H1 (cell line): ENCODE data around the gene ST3GAL3.

Experiments used
- CEBPB ChIP-seq: IDR thresholded peaks from 2 replicates; pipeline ENCODE4 v1.6.1; 2012; ENCODE audit warnings: low read depth, low read length
- CHD7 ChIP-seq: fragments of 300-600 bp; sonication (generic); IDR thresholded peaks from 2 replicates; pipeline ENCODE4 v1.7.1; 2012; ENCODE audit warnings: low read length, moderate library complexity, mild to moderate bottlenecking, inconsistent platforms; ENCODE audit not compliant: insufficient replicate concordance
- EP300 ChIP-seq, 2 experiments: IDR thresholded peaks; 1 replicate in 1 of 2; 2 replicates in 1 of 2; pipeline ENCODE4 v1.6.1; 2011 to 2012; ENCODE audit warnings: low read depth in 2 of 2, low read length in 2 of 2, mild to moderate bottlenecking in 2 of 2, borderline replicate concordance in 1 of 2, inconsistent platforms in 1 of 2, moderate library complexity in 1 of 2
- EZH2 ChIP-seq: fragments of 200-600 bp; sonication (generic); IDR thresholded peaks from 2 replicates; pipeline ENCODE4 v1.7.1; 2012; ENCODE audit warnings: low read depth, mild to moderate bottlenecking, moderate library complexity, low read length, inconsistent platforms; ENCODE audit not compliant: severe bottlenecking
- FOSL1 ChIP-seq: IDR thresholded peaks from 2 replicates; pipeline ENCODE4 v1.6.1; 2011; ENCODE audit warnings: mild to moderate bottlenecking, low read depth, low read length, moderate library complexity; ENCODE audit not compliant: insufficient read depth
- KDM1A ChIP-seq: fragments of 200-600, 300-600 bp; sonication (generic); IDR thresholded peaks from 2 replicates; pipeline ENCODE4 v1.7.1; 2016; ENCODE audit warnings: mild to moderate bottlenecking, low read length, borderline replicate concordance
- MAFK ChIP-seq: IDR thresholded peaks from 2 replicates; pipeline ENCODE4 v1.6.1; 2012; ENCODE audit warnings: low read depth, mild to moderate bottlenecking, improper control_type of control experiment, low read length
- MAX ChIP-seq: IDR thresholded peaks from 2 replicates; pipeline ENCODE4 v1.6.1; 2012; ENCODE audit warnings: inconsistent platforms
- POLR2AphosphoS5 ChIP-seq: IDR thresholded peaks from 2 replicates; pipeline ENCODE4 v1.6.1; 2011; ENCODE audit warnings: low read depth, low read length
- TEAD4 ChIP-seq: IDR thresholded peaks from 2 replicates; pipeline ENCODE4 v1.6.1; 2012; ENCODE audit warnings: low read depth, low read length, inconsistent platforms, mixed read lengths
- USF2 ChIP-seq: IDR thresholded peaks from 2 replicates; pipeline ENCODE4 v1.6.1; 2011; ENCODE audit warnings: low read length, improper control_type of control experiment
- TF ChIP-seq, protein P1 (sequence below): IDR thresholded peaks from 2 replicates; pipeline ENCODE4 v1.6.1; 2011; ENCODE audit warnings: low read depth, mild to moderate bottlenecking, low read length; ENCODE audit not compliant: insufficient read depth

DNA sequence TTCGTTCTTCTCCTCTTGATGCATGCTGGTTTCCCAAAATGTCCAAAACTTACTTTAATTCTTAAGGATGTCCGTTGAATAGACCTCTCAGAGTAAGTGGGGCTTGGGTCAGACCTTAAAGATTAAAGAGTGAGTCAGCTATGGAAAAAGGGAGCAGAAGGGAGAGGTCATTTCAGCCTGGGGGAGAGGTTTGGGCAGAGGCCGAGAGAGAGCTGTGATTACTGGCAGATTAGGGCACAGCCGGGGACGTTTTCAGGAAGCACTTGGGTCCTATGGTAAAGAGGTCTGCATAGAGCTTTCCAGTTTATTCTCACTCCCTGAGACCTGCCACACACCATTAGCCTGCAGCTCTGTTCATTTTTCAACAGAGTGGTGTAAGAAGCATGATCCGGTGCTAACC lies 14.0 kb upstream of the ST3GAL3 start:
- TF ChIP-seq FOSL1 (no peak), MAFK (no peak), CHD7 (no peak), USF2 (no peak), POLR2AphosphoS5 (no peak), MAX (no peak), KDM1A (no peak), CEBPB (no peak), EP300 (IDR thresholded peaks at IDR 0.05; ENCODE audit: borderline replicate concordance in 1 of 2, low read depth in 2 of 2, low read length in 2 of 2) (no peak), TEAD4 (no peak), EZH2 (no peak)
- TF ChIP-seq, protein P1, sequence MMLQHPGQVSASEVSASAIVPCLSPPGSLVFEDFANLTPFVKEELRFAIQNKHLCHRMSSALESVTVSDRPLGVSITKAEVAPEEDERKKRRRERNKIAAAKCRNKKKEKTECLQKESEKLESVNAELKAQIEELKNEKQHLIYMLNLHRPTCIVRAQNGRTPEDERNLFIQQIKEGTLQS = no peak
